ENCODE results near the gene ALPP.

DNA sequence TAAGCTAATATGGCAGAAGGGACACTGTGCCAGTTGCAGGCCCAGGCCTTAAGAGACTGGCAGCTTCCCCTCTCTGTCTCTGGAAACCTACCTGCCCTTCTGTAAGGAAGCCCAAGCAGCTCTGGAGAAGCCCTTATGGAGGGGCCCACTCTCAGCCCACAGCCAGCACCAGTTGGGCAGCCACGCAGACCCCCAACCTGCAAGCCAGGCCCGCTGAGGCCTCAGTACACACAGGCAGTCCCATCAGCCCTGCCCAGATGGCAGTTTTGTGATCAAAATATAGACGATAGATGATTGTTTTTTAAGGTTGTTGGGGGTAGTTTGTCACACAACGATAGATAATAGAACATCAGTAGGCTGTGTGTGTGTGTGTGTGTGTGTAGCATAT is 36.8 kb upstream of the ALPP start:
- TF ChIP-seq, protein P1, sequence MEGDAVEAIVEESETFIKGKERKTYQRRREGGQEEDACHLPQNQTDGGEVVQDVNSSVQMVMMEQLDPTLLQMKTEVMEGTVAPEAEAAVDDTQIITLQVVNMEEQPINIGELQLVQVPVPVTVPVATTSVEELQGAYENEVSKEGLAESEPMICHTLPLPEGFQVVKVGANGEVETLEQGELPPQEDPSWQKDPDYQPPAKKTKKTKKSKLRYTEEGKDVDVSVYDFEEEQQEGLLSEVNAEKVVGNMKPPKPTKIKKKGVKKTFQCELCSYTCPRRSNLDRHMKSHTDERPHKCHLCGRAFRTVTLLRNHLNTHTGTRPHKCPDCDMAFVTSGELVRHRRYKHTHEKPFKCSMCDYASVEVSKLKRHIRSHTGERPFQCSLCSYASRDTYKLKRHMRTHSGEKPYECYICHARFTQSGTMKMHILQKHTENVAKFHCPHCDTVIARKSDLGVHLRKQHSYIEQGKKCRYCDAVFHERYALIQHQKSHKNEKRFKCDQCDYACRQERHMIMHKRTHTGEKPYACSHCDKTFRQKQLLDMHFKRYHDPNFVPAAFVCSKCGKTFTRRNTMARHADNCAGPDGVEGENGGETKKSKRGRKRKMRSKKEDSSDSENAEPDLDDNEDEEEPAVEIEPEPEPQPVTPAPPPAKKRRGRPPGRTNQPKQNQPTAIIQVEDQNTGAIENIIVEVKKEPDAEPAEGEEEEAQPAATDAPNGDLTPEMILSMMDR (IDR thresholded peaks at IDR 0.05), result no peak
- no peak for TF ChIP-seq POLR2A (IDR thresholded peaks at IDR 0.05)
- TF ChIP-seq POLR2AphosphoS5 (IDR thresholded peaks at IDR 0.05; ENCODE audit: insufficient read depth in 1 of 2, low read depth in 1 of 2), result no peak

All from vagina (tissue), 2 donors.